A673 (cell line): Measurements from ENCODE around the gene ST6GALNAC3. TPM values are rescaled to one million over a fixed set of nuclear protein-coding genes. Genes with fewer than 3 reads are reported as not detected.

Experiments used
- BruUV-seq: library from RNA; stranded (reverse); fragments of 400-500 nt; replicated peaks from 2 replicates; lab custom pipeline; 2021; lab: Mats Ljungman, UMichigan
- CTCF ChIA-PET: fragments of 300-600 bp; sonication (Branson Sonifier 250); formaldehyde crosslinking; loops from one replicate; lab custom pipeline; 2022; ENCODE audit warnings: antibody characterized with exemption; lab: Charles Lee
- POLR2A ChIA-PET: fragments of 300-600 bp; sonication (Branson Sonifier 250); formaldehyde crosslinking; loops from one replicate; lab custom pipeline; 2022; ENCODE audit warnings: antibody characterized with exemption; ENCODE audit not compliant: low non-redundant PET; lab: Charles Lee
- DNase-seq: peaks from one replicate; pipeline ENCODE4 v3.0.0-alpha.2; 2015; ENCODE audit warnings: low spot score
- H3K27ac ChIP-seq: fragments of 200-600 bp; sonication (generic); 2 replicates; pipeline ENCODE4 v1.5.1; 2016; ENCODE audit warnings: mixed run types, low read depth, mild to moderate bottlenecking, mixed read lengths, antibody characterized with exemption, low read length; ENCODE audit not compliant: poor library complexity, severe bottlenecking
- H3K27me3 ChIP-seq: fragments of 200-600 bp; sonication (generic); replicated peaks from 2 replicates; pipeline ENCODE4 v1.6.1; 2017; ENCODE audit warnings: mixed run types, low read depth, mild to moderate bottlenecking, mixed read lengths, antibody characterized with exemption, low read length; ENCODE audit not compliant: insufficient read depth, poor library complexity
- H3K36me3 ChIP-seq: fragments of 200-600 bp; sonication (generic); 2 replicates; pipeline ENCODE4 v1.6.1; 2016; ENCODE audit warnings: mixed run types, mild to moderate bottlenecking, mixed read lengths, antibody characterized with exemption, low read length; ENCODE audit not compliant: insufficient read depth, poor library complexity, severe bottlenecking
- H3K4me1 ChIP-seq: fragments of 200-600 bp; sonication (generic); 2 replicates; pipeline ENCODE4 v1.6.1; 2017; ENCODE audit warnings: mixed run types, mild to moderate bottlenecking, mixed read lengths, antibody characterized with exemption, low read length; ENCODE audit not compliant: insufficient read depth, poor library complexity, severe bottlenecking
- H3K4me3 ChIP-seq: fragments of 200-600 bp; sonication (generic); 2 replicates; pipeline ENCODE4 v1.5.1; 2016; ENCODE audit warnings: low read depth, mixed run types, mild to moderate bottlenecking, mixed read lengths, low read length; ENCODE audit not compliant: poor library complexity, severe bottlenecking
- H3K9me3 ChIP-seq: fragments of 200-600 bp; sonication (generic); 2 replicates; pipeline ENCODE4 v1.6.1; 2016; ENCODE audit warnings: mixed run types, low read depth, mild to moderate bottlenecking, mixed read lengths, antibody characterized with exemption, low read length; ENCODE audit not compliant: poor library complexity, severe bottlenecking
- EZH2 ChIP-seq: fragments of 200-600 bp; sonication (generic); IDR thresholded peaks from 2 replicates; pipeline ENCODE4 v1.6.1; 2017; ENCODE audit warnings: borderline replicate concordance, low read depth, mild to moderate bottlenecking, mixed read lengths, antibody characterized with exemption, low read length; ENCODE audit not compliant: poor library complexity, severe bottlenecking
- intact Hi-C: fragments of 100-400 bp; cut with micrococcal nuclease; formaldehyde crosslinking; loops from one replicate; pipeline ENCODE4 v1.10.0; 2022; ENCODE audit not compliant: unreplicated experiment
- total RNA-seq: library from RNA; stranded (reverse); gene quantifications from 2 replicates; pipeline ENCODE4 v1.2.3, GENCODE V29; 2021
- TF ChIP-seq, protein P1 (sequence below): fragments of 300-800, 200-600 bp; sonication (generic); conservative IDR thresholded peaks from 2 replicates; pipeline ENCODE4 v1.5.1; 2017; ENCODE audit warnings: low read depth, mild to moderate bottlenecking, antibody characterized with exemption, low read length, moderate library complexity, mixed read lengths

The ST6GALNAC3 gene
- total RNA-seq, 1 experiment from 2014 or later: 1.2 TPM

GRCh38 chr1:76591461-76591860, 516.9 kb downstream of the ST6GALNAC3 start:
- H3K27me3 ChIP-seq: no peaks in the 10 kb centered on the region
- no peak overlapping the region for H3K27ac ChIP-seq
- H3K36me3 ChIP-seq: no peaks in the 10 kb centered on the region
- H3K4me3 ChIP-seq: no peak overlapping the region
- no peak for DNase-seq
- TF ChIP-seq, protein P1, sequence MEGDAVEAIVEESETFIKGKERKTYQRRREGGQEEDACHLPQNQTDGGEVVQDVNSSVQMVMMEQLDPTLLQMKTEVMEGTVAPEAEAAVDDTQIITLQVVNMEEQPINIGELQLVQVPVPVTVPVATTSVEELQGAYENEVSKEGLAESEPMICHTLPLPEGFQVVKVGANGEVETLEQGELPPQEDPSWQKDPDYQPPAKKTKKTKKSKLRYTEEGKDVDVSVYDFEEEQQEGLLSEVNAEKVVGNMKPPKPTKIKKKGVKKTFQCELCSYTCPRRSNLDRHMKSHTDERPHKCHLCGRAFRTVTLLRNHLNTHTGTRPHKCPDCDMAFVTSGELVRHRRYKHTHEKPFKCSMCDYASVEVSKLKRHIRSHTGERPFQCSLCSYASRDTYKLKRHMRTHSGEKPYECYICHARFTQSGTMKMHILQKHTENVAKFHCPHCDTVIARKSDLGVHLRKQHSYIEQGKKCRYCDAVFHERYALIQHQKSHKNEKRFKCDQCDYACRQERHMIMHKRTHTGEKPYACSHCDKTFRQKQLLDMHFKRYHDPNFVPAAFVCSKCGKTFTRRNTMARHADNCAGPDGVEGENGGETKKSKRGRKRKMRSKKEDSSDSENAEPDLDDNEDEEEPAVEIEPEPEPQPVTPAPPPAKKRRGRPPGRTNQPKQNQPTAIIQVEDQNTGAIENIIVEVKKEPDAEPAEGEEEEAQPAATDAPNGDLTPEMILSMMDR: no peak
- no peak for TF ChIP-seq EZH2
- no peaks in the 10 kb centered on the region for H3K9me3 ChIP-seq
- peaks cover 7% of the 10 kb centered on the region for H3K4me1 ChIP-seq
- ChIA-PET POLR2A (no interaction called here), CTCF (no interaction called here)
- intact Hi-C loops: no loop called here
- no TSS peak for BruUV-seq

DNA sequence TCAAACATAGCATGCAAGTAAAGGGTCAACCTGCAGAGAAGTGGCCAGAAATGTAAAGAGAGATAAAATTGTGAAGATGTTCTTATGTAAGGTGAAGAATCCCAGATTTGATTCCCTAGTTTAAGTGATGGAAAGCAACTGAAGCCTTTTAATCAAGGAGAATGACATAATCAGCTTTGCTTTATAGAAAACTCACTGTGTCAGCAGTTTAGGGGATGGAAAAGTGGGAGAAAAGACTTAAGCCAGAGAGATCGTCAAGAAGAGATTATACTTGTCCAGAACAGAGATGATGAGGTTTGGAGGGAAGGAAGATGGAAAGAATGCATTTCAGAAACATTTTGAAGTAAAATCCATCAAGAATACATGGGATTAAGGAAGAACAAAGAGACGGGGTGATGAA, 517.4 kb downstream of the ST6GALNAC3 start:
- Histone ChIP-seq H3K9me3 (no peaks in the 10 kb centered on the region), H3K27me3 (no peaks in the 10 kb centered on the region), H3K4me1 (peaks cover 7% of the 10 kb centered on the region), H3K27ac (no peak overlapping the region), H3K4me3 (no peak overlapping the region), H3K36me3 (no peaks in the 10 kb centered on the region)
- TF ChIP-seq, protein P1: no peak
- no peak for TF ChIP-seq EZH2
- no peak for DNase-seq
- intact Hi-C loops: no loop called here
- ChIA-PET CTCF (no interaction called here), POLR2A (no interaction called here)
- no TSS peak for BruUV-seq

- POLR2A ChIA-PET: no interaction called here
- no TSS peak for BruUV-seq
- H3K9me3 ChIP-seq: no peaks in the 10 kb centered on the region
Measured at GRCh38 chr1:76593141-76593540, 518.6 kb downstream of the ST6GALNAC3 start.

More at GRCh38 chr1:76593141-76593540, 518.6 kb downstream of the ST6GALNAC3 start:
- Histone ChIP-seq H3K4me3 (no peak overlapping the region), H3K27me3 (no peaks in the 10 kb centered on the region), H3K36me3 (no peaks in the 10 kb centered on the region), H3K4me1 (peaks cover 7% of the 10 kb centered on the region), H3K27ac (no peak overlapping the region)
- CTCF ChIA-PET: no interaction called here
- no peak for TF ChIP-seq EZH2
- TF ChIP-seq, protein P1: no peak
- intact Hi-C loops: no loop called here
- DNase-seq: no peak
